GM23248 (cell line): Measurements from ENCODE around the gene GPC1.

Experiments
- EZH2 ChIP-seq: fragments of 200-600 bp; sonication (generic); IDR thresholded peaks from 2 replicates; pipeline ENCODE4 v1.6.1; 2018; ENCODE audit warnings: antibody characterized with exemption, mild to moderate bottlenecking; ENCODE audit not compliant: insufficient read depth, poor library complexity, severe bottlenecking
- EZH2phosphoT487 ChIP-seq: fragments of 200-600 bp; sonication (generic); IDR thresholded peaks from 2 replicates; pipeline ENCODE4 v1.6.1; 2018; ENCODE audit warnings: antibody characterized with exemption, moderate library complexity, mild to moderate bottlenecking, low read depth; ENCODE audit not compliant: insufficient read depth

DNA sequence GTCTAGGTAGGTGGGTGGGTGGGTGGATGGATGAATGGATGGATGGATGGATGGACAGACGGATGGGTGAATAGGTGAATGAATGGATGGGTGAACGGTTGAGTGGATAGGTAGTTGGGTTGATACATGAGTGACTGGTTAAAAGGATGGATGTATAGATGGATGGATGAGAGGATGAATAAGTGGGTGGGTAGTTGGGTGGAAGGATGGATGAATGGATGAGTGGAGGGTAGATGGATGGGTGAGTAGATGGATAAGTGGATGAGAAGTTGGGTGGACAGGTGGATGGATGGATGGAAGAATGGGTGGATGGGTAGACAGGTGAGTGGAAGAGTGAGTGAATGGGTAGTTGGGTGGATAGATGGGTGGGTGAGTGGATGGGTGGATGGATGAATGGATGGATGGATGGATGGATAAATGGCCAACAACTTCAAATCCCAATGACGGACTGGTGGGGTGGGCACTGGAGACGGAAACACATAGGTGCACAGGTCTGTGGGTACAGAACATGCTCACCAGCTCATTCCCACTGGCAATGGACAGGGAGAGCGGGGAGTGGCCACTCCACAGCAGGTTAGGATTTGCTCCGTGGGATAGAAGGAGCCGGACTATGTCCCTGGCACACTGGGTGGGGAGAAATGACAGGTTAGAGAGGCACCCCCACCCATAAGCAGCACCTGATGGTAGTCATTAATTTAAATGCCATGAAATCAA is 73.5 kb downstream of the GPC1 start:
- no peak for TF ChIP-seq EZH2
- TF ChIP-seq EZH2phosphoT487, result no peak
